ENCODE data around the gene ZNF785. TPM values are rescaled to one million over a fixed set of nuclear protein-coding genes. Genes with fewer than 3 reads are reported as not detected.

Gene ZNF785
- polyA plus RNA-seq, 4 donors = 17.8 to 21.7 (median 20.8) TPM

DNA sequence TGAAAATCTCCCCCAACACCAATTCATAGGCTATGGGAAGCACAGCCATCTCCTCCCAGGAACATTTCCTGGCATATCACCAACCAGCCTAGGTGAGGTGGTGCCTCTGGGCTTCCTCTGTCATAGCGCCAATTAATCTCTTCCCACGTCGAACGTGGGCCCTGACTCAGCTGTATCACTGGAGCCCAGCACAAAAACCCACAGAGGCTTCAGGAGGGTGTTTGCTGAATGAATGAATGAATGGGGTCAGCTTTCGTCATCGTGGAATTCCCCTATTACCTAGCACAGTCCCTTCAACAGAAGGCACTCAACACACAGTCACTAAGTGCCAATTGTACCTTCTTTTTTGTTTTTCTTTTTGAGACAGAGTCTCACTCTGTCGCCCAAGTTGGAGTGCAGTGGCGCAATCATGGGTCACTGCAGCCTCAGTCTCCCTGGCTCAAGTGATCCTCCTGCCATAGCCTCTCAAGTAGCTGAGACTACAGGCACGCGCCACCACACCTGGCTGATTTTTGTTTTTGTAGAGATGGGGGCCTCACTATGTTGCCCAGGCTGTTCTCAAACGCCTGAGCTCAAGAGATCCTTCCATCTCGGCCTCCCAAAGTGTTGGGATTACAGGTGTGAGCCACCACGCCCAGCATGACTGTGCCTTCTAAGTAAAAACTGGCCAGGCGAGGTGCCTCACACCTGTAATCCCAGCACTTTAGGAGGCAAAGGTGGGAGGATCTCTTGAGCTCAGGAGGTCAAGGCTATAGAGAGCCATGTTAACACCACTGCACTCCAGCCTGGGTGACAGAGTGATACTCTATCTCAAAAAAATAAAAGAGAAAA lies 18.1 kb downstream of the ZNF785 start:
- no peak for DNase-seq (ENCODE audit: low read depth in 4 of 4, low spot score in 3 of 4)

DNA sequence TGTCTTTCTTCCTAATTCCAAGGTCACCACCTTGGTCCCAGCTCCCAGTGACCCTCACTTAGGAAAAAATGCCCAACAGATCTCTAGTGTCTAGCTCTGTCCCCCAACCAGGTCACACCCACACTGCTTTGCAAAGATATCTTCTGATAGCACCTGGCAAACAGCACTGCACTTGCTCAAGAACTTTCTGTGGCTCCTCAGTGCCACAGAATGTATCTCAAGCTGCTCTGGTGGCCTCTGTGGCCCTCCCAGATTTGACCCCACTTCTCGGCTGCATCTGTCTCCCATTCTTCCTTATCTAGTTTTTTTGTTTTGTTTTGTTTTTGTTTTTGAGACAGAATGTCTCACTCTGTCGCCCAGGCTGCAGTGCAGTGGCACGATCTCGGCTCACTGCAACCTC lies 19.0 kb downstream of the ZNF785 start:
- no peak for DNase-seq (ENCODE audit: low read depth in 4 of 4, low spot score in 3 of 4)

DNA sequence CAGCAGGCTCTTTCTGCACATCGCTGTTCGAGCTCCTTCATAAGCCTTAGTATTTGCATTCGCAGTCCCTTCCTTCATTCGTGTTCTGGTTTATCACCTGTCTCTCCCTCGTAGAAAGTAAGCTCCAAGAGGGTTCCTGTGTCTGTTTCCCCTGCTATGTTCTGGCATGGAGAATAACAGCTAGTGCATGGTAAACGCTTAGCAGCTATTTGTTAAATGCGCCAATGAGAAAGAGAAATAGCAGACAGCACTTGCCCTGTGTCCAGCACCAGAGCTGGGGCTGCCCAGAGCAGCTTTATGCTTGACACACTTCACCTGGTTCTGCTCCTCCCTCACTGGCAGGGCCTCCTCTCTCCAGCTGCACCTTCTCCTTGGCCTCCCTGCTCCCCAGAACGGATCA lies 19.5 kb downstream of the ZNF785 start:
- no peak for DNase-seq (ENCODE audit: low read depth in 4 of 4, low spot score in 3 of 4)

DNA sequence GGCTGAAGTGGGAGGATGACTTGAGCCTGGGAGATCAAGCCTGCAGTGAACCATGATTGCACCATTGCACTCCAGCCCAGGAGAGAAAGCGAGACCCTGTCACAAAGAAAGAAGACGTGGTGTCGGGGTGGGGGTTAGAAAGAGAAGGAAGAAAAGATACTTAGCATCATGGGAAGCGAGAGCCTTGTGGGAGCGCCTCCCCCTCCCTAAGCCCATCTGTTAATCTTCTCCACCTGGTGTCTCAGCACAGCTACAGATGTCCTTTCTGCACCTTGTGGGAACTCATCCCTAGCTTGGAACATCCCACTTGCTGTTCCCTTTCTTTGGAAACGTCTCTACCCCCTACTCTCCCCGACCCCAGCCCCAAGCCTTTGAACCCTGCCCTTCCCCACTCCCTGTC lies 20.0 kb downstream of the ZNF785 start:
- DNase-seq (ENCODE audit: low read depth in 4 of 4, low spot score in 3 of 4) = no peak

DNA sequence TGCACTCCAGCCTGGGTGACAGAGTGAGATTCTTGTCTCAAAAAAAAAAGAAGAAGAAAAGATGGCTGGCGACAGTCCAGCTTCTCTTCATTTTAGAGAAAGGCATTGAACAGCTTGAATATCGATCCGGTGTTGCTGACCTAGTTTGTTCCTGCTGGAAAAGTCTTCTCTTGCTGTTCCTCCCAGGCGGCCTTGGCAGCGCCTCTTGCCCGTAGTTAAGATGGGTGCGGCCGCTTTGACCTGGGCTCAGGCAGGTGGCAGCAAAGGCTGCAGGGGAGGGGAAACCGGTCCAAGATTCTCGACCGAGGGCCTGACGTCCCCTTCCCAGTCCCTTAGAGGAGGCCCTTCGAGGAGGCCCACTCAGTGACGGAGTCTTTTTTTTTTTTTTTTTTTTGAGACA lies 23.5 kb downstream of the ZNF785 start:
- DNase-seq (ENCODE audit: low read depth in 4 of 4, low spot score in 3 of 4) = no peak

DNA sequence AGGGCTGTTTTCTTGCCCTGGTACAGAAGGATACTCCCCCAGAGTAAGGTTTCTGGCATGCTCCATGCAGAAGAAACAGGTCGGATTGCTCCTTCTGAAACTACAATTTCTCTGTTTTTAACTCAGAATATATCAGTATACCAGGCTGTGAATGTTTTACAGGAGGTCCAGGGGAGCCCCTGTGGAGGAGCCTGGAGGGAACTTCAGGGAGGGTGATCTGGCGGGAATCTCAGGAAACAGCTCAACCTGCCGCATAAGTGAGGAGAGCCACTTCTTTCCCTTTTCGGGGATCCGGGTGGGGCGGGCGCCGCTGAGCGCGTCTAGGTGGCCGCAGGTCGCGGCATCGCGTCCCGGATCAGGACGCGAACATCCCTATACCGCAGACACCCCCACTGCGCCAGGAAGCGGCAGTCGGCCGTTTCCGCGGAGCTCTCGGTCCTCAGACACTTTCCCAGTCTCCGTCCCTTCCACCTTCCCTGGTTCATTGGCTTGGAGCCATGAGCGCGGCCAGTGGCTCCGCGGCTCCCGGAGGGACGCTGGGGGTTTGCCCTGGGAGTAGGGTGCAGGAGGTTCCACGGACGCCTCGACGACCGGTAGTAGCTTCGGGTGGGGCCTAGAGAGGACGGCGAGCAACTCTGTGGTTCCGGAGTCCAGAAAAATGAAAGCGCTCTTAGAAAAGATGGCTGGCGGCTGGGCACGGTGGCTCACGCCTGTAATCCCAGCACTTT lies 24.2 kb downstream of the ZNF785 start:
- DNase-seq (ENCODE audit: low read depth in 4 of 4, low spot score in 3 of 4) = no peak

DNA sequence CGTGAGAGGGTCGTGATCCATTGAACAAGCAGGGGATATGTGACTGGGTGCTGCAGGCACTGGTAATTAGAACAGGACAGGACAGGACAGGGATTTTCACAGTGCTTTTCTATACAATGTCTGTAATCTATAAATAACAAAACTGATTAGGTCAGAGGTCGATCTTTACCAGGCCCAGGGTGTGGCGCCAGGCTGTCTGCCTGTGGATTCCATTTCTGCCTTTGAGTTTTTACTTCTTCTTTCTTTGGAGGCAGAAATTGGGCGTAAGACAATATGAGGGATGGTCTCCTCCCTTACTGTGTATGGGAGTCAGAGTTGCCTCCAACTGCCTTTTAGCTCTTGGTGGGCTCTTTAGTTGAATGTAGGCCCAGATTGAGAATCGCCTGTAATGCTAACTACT lies 25.8 kb downstream of the ZNF785 start:
- no peak for DNase-seq (ENCODE audit: low read depth in 4 of 4, low spot score in 3 of 4)

DNA sequence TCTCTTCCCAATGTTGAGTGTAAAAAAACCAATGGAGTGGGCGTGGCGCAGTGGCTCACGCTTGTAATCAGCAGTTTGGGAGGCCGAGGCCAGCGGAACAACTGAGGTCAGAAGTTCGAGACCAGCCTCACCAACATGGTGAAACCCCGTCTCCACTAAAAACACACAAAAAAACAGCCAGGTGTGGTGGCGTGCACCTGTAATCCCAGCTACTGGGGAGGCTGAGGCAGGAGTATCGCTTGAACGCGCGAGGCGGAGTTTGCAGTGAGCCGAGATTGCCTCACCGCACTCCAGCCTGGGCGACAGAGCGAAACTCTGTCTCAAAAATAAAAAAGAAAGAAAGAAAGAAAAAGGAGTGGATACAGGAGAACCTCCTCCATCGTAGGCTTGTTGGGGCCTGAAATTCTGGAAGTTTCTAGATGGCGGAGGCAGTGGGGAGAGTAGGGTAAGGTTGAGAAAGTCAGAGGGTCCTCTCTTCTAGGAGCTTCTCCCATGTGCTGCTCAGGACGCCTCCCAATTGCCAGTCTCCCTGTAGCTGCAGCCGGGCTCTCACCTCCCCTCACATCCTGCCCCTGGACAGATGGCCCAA lies 26.6 kb downstream of the ZNF785 start:
- DNase-seq (ENCODE audit: low read depth in 4 of 4, low spot score in 3 of 4) = no peak

DNA sequence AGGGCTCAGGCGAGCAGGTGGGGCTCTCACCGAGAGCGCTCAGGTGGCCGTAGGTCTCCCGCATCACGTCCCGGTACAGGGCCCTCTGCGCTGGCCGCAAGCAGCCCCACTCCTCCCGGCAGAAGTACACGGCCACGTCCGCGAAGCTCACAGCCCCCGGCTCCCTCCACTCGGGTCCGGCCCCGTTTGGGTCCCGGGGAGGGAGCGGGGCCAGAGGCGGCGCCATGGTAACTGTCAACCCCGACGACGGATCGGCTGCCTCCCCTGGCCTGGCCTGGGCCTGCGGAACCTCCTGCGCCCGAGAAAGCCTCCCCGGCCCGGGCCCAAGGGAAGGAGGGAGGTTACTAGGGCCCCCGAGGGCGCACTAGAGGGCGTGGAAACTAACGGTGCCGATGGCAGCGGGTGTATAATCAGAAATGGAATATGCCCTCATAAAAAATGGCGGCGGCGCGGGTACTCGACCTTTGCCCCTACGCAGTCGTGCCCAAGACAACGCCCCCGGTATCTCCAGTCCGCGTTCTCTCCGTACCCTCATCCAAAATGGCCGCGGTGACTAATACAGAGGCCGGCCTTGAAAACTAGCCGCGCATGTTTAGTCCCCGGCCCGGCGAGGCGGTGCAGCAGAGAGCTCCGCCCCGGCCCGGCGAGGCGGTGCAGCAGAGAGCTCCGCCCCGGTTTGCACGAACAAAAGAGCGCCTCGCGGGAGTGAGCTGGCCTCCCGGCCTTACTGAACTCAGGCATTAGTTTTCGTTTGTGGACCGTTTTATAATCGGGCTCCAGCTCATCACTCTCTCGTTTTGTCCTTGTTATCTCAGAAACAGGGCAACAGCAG lies 27.3 kb downstream of the ZNF785 start, which contains the start of gene ZNF764:
Gene ZNF764, minus strand, starts transcription at position 418 of the 832 bp plus-strand sequence. Its CDS starts 192 bp downstream, at position 226.
- peak; percentile 80 to 96 (median 96) for DNase-seq (ENCODE audit: low read depth in 4 of 4, low spot score in 3 of 4)

DNA sequence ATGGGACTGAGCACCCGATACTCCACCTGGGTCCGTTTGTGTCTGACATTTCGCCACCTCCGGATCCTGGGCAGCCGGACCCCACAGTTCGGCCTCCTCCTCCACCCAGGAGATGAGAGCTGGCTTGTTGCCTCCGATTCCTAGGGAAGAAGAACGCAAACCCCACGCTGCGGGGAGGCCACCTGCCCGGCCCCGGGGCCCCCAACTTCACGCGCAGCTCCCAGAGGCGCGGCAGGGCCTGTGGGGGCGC lies 27.9 kb downstream of the ZNF785 start:
- no peak for DNase-seq (ENCODE audit: low read depth in 4 of 4, low spot score in 3 of 4)

DNA sequence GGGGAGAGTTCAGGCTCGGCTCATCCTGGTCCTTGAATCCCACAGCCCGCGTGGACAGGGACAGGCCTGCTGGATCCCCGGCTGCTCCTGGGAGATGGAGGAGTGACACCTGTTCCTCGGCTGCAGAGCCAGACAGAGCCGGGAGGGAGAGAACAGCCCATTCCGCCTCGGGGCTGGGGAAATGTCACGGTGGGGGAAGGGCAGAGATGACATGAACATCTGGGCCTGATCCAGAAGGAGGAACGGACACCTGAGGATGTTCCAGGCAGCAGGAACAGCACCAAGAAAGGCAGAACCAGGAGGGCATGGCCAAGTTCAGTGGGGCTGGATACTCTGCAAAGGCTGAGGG lies 29.4 kb downstream of the ZNF785 start:
- DNase-seq (ENCODE audit: low read depth in 4 of 4, low spot score in 3 of 4) = no peak

DNA sequence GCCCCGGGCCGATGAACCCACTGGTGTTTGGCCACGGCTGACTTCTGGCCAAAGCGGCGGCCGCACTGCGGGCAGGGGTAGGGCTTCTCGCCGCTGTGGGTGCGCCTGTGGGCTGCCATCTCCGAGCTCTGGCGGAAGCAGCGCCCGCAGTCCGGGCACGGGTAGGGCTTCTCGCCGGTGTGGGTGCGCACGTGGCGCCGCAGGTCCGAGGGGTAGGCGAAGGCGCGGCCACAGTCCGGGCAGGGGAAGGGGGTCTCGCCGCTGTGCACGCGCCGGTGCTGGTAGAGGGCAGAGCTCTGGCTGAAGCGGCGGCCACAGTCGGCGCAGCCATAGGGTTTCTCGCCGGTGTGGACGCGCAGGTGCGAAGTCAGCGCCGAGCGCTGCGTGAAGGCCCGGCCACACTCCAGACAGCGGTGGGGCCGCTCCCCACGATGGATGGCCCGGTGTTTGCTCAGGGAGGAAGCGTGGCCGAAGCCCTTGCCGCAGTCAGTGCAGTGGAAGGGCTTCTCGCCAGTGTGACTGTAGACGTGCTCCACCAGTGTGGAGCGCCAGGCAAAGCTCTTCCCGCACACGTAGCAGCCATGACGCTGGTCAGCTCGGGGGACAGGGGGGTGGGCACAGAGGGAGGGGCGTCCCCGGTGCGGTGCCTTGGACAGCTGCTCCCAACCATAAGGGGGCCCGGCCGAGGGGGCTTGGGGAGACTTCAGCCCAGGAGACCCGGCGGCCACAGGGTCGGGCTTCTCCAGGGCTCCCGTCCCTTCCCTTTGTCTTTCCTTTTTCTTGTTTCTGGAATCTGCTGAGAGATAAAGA lies 30.0 kb downstream of the ZNF785 start:
- DNase-seq (ENCODE audit: low read depth in 4 of 4, low spot score in 3 of 4) = no peak

DNA sequence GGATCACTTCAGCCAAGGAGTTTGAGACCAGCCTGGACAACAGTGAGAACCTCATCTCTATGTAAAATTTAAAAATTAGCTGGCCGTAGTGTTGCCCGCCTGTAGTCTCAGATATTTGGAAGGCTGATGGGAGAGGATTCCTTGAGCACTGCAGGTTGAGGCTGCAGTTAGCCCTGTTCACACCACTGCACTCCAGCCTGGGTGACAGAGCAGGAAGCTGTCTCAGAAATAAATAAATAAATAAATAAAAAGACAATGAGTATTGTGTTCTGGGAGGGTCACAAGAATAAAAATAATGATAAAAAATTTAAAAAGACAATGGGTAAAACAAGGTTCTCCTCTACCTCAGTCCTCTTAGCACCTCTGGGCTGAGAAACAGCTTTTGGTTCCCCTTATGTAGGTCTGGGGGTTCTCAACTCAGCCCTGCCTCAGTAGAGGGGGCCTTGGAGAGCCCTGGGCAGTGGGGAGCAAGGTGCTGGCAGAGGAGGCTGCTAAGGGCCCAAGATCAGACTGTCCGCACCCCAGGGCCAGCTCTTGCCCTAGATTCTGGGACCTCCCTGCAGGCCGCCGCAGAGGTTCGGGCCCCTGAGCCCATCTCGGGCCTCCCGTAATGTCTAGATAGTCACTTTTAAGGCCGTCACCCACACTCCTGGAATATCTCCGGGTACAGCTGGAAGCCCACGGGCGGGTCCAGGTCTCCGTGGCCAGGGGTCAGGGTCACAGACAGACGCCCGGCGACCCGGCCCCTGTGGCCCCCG lies 30.8 kb downstream of the ZNF785 start:
- DNase-seq (ENCODE audit: low read depth in 4 of 4, low spot score in 3 of 4) = no peak

DNA sequence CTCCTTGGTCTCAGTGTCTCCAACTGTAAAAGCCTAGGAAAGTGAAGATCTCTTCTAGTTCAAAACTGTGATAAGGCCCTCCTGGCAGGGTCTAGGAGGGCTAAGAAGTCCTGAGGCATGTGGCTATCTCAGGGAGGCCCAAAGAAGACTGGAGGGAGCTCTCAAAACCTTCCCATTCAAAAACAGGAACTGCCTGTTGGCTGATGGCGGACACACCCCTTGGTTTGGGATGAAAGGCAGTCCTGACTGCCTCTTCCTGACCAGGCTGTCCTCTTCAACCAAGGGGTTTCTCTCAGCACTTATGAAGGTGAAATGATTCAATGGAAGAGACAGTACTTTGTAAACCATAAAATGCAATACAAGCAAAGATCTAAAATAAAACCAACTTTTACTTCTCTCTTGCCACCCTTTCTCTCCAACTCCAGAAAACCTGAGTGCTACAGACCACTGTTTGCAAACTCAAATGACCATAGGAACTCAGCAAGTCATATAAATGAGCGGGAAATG lies 32.1 kb downstream of the ZNF785 start:
- DNase-seq (ENCODE audit: low read depth in 4 of 4, low spot score in 3 of 4) = no peak

DNA sequence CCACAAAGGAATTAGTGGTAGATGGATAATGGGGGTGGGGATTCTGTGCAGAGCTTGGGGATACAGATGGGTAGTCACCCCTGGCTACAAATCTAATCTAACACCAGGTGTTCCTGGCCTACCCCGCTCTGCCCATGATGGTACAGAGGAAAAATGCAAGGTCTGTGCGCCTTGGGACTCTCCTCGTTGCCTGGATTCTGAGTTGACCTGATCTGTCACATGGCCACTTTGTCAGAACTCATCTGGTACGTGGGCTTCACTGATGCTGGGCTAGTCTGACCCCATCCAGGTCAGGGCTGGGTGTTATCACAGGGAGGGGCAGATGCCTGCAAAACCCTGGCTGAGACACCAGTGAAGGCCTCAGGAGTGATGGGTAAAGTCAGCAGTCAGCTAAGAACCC lies 32.5 kb downstream of the ZNF785 start:
- DNase-seq (ENCODE audit: low read depth in 4 of 4, low spot score in 3 of 4) = no peak

DNA sequence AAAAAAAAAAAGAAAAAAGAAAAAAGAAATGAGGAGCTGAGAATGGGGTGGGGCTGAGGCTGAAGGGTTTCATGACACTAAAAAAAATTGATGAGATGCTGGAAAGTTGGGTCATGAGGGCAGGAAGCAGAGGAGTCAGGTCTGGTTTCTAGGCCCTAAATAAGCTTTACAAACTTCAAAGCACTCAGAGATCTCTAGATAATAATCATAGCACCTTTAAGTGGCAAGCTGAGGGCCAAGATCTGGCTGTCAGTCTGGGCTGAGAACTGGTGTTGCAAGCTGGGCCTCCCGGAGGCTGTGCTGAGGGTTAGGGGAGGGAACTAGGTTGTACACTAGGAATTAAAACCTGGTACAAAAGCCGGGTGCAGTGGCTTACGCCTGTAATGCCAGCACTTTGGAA lies 33.7 kb downstream of the ZNF785 start:
- no peak for DNase-seq (ENCODE audit: low read depth in 4 of 4, low spot score in 3 of 4)

DNA sequence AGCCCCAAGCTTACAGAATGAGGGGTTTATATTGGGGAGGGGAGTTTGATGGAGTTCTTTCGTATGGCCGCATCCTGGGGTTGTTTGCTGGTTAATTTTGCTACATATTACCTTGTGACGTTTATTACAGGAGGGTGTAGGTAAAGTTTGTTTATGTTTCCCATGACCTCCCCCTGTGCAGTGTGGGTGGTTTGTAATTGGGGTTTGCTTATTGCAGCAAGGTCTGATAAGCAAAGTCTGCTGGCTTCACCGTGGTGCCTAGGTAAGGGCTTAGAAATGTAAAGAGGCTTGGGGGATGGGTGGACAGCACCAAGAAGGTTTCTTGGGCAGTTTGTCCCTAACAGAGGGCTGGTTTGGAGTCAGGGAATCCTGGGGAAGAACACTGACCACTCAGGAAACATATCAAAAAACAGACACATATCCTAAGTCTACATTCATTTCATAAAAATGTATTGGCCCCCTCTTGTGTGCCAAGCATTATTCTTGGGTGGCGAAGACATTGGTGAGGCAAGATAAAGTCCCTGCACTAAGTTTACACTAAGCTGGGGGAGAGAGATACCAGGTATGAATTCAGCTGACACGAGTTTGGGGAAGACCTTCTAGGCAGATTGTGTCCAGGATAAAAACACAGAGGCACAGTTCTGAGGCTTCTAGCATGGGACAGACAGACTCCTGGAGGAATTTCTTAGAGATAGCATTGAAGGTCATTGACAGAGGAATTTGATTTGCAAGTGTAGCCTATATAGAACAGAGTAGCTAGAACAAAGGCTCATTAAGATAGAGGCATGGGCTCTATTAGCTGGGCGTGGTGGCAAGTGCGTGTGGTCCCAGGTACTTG lies 36.9 kb downstream of the ZNF785 start:
- no peak for DNase-seq (ENCODE audit: low read depth in 4 of 4, low spot score in 3 of 4)

DNA sequence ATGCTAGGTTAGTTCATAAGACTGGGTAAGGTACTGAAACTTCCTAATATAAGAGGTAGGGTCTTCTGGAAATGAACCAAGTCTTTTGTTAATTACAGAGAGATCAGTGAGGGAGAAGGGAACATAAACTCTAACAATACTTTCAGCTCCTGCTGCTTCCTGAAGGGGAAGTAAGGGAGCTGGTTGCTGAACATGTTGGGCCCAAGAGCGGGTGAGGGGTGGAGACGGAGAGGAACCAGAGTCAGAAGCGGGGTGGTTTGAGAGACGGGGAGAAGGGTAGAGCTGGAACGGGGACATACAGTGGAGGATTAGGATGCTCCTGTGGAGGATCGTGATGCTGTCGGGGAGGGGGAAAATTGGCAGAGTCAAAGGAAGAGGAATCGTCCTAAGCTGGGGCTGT lies 39.4 kb downstream of the ZNF785 start:
- DNase-seq (ENCODE audit: low read depth in 4 of 4, low spot score in 3 of 4) = no peak
